A204.1 (cell line): ENCODE data around the gene CHD2.

Source experiments
- FAIRE-seq: peaks from 2 replicates; lab custom pipeline; 2012; peaks lifted over from hg19 to GRCh38; lab: Jason Lieb, UNC

CHD2 gene

DNA sequence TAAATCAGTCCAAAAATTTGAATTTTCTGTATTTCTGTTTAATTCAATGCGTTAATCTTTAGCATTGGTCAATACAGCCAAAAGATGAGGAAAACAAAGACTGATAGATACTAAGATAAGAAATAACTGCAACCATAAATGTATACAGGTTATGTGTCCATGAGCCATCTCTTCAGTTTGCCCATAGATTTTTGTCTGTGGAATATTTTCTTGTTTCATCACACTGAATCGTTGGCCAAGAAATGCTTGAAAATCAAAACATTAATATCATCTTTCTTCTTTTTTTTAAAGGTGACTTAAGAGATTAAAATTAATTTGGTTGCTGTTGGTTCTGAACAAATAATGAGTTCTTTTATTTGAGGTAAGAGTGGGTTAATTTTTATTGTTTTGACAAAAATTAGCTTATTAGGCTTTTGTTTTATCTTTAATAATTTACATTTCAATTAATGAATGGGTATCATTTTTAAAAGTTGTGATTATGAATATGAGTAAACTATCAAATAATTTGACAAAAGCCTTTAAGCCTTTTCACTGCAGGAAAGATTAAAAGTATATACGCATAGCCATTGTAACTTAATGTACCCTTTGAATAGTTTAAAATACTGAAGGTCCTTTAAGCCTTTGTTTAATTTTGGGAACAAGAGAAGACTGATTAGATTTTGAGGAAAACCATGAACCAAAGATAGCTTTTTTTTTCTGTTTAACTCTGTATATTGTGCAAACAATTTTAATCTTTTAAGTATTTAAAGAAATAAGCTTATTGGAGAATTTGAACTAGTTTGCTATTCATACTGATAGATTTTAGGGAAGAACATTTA is 14.7 kb upstream of the CHD2 start:
- FAIRE-seq = peak; percentile 95

DNA sequence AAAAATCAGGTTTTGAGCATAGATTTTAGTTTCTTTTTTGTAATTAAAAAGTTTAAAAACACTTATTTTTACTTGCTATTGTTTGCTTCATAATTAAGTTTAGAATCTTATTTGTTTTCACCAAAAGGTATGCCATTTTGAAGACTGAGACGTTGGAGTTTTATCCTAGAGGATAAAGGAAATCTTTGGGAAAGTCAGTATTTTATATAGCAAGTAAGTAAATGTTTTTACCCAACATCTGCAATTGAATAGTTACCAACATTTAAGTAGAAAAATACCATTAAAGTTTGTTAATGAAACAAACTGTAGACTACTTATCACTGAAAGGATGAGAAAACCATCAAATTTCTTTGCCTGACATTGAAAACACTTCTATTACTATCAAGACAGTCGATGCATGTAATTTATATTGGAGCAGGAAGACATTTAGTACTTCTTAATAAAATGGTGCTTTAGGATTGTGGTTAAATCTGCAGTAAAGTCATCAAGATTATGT is 14.0 kb upstream of the CHD2 start:
- no peak for FAIRE-seq

DNA sequence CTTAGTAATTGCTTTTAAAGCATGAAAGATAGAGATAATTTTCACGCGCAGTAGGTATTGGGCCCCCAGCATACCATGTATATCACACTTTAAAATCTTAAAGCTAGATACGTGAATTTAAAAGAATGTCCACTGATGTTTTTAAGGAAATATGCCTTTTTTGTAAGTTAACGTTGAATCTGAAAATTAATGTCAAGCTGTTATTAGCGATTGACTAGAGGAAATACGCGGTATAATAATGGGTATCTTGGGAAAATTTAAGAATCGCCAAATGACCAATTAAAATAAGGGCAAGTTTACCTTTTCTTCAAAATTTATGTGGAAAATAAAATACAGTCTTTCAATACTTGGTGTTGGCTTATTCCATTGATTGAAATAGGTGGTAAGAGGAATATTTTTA is 13.3 kb upstream of the CHD2 start:
- FAIRE-seq = no peak

DNA sequence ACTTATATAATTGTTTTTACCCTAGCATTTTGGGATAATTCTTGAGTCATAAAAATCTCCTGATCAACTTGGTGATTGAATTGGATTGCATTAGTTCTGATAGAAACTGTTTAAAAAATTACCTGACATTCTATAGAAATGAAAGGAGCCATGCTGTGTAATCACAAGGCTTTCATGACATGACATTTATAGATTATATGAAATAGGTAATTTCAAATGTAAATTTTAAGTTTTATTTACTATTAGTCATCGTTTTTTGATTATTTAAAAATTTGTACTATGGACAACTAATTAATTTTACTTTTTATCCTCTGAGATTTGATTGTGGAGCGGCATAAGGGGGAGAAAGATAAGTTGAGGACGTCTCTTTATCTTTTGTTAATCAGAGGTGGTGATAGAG is 12.3 kb upstream of the CHD2 start:
- FAIRE-seq = peak; percentile 81

DNA sequence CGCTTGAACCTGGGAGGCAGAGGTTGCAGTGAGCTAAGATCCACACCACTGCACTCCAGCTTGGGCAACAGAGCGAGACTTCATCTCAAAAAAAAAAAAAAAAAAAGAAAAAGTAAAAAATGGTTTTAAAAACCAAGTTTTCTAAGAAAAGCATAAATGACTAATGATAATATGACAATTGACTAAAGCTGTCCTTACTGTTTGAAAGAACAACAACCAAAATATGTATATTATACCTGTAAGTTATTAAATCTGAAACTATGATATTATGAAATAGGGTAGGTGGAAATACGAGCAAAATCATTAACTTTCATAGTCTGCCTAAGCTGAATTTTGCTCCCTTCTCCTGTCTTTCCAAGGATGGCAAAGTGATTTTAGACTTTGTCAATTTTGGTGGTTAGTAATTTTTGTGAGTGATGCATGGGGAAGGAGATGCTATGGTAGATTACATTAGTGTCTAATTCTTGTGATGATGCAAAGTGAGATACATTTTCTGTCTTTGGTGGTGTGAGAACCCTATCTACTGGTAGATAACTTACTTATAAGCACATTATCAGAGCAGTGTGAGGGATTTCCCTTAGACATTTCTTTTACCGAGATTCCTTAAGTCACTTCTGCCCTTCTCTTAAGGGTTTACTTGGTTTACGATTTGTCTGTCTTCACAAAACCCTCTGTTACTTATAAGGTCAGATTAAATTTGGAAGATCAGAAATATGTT is 10.6 kb upstream of the CHD2 start:
- no peak for FAIRE-seq

DNA sequence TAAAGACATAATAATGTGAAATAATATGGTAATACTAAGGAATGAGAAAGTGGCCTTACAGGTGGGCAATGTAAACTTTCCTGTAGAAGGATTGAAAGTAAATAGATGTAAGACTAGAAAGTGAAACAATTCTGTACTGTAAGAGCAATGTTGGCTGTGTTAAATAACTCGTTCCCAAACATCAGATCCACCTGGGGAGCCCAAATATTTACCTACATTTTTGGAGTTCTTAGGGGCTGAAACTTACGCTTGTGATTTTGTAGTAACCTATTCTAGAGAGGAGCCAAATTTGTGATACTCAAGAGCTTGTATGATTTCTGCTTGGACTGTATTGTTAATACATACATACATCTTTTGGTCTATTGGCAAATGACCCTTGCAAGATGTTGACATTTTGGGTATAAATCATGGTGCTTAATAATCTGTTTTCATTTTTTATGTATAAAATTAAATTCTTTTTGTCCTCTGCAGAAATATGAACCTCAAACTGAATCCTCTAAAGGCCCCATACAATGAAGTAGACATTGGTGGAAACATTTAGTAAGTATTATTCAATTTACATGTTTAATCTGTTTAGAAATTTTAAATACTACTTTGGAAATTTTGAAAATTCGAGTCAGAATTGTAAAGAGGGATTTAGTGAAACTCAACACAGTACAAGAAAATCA is 8.5 kb upstream of the CHD2 start:
- FAIRE-seq = no peak

DNA sequence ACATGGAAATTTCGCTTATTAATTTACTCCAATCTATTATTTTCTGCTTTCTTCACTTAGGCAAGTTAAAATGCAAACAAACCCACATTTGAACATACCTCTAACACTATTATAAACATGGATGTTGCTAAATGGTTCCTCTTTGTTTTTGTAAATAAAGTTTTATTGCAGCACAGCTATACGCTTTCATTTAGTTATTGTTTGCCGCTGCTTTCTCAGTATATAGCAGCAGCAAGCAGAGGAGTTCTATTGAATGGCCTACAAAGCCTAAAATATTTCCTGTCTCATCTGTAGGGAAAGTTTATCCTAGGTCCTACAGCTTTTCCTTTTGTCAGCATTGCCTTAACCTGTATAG is 7.9 kb upstream of the CHD2 start:
- FAIRE-seq = no peak

DNA sequence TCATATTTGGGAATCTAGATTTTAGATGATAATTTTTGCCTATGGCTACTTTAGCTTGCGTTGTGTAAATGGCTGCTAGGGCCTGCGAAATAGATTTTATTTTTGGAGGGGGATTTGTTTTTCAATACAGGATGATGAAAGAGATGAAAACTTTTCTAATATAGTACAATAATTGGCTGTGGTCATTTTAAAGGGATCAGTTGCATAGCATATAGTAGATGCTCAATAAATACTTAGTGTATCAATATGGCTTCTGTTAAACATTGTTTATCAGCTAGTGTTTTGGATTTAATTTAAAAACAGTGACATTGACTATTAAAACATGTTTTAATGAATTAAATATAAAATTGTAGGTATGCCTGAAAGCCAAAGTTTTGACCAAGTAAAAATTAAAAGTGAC is 6.9 kb upstream of the CHD2 start:
- no peak for FAIRE-seq

DNA sequence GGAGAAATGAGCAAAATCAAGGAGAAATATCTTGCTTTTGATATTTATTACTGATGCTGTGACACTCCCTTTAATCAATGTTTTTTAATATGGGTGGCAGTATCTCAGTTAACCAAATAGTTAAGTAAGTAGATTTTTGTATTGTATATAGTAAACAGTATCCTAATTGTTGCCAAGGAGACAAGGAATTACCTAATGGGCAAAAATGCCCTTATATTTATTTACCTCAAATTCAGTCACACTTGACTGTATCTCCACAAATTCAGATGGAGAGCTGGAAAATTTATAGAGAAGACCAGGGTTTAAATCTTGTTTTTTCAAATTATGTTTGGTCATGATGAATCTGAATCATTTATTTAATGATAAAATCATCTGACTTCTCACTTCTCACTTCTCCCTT is 3.6 kb upstream of the CHD2 start:
- no peak for FAIRE-seq

DNA sequence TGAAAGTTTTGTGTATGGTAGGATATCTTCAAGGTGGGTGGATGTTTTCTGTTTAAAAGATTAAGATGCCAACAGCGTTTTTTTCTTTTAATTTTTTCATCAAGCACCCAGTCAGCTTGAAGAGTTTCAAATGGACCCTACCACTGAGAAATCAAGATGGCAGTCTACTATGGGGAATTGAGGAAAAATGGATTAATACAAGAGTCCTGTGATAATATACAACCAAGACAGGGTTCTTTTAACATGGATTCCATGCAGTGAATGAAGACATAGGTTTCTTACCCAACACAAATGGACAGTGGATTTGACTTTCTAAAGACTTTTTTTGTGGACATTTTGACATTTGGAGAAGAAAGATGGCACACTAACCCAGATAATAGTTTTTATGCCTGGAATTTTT is 2.5 kb upstream of the CHD2 start:
- no peak for FAIRE-seq

DNA sequence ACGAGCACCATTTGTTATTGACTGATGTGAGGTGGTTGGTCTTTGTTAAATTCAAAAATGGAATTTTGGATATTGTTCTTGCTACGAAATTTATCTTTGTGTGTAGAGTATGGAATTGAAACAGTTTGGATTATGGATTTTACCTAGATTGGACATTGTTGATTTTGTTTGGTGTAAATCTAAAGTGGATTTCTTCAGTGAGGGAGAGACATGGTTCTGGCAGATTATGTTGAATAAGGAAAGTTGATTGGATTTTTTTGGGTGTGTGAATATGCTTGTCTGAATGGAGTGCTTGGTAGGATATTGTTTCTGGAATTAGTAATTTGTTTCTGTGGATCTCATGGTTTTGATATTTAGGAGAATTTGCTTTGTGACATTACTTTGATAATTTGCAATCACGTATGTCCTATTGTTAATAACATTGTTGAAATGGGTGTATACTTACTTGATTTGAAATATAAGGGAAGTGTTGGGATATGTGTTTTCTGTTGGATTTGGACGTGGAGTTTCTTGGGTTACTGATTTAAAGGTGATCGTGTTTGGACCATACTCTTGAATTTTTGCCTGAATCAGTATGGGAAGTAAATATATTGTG is 1.0 kb upstream of the CHD2 start:
- no peak for FAIRE-seq

DNA sequence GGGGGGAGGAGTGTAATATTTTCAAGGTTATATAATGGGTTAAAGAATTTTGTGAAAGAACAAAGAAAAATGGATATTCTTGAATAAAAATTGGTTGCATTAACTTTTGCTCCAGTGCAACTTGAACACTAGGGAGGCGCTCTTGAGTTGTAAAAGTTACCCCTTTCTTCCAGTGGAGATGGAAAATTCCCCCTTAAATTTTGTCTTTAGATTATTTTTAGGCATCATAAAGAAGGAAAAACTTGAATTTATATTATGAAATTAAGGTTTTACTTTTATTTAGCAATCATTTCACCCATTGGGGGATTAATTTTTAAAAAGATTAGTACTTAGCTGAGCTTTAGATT is 550 bp upstream of the CHD2 start:
- no peak for FAIRE-seq

DNA sequence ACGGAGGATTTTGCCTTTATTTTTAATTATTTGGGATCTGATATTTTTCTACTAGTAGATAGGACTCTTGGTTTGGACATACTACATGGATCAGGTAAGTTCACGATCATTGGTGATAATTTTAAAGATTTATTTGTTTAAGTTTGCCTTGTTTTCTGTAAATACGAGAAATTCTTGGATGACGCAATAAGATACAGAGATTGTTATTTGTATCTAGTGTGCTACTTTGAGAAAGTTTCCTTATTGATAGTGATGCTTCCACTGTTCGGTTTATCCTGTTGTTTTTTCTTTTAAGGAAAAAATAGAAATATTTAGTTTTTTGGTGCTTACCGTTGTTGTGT is 577 bp downstream of the CHD2 start:
- FAIRE-seq = no peak

DNA sequence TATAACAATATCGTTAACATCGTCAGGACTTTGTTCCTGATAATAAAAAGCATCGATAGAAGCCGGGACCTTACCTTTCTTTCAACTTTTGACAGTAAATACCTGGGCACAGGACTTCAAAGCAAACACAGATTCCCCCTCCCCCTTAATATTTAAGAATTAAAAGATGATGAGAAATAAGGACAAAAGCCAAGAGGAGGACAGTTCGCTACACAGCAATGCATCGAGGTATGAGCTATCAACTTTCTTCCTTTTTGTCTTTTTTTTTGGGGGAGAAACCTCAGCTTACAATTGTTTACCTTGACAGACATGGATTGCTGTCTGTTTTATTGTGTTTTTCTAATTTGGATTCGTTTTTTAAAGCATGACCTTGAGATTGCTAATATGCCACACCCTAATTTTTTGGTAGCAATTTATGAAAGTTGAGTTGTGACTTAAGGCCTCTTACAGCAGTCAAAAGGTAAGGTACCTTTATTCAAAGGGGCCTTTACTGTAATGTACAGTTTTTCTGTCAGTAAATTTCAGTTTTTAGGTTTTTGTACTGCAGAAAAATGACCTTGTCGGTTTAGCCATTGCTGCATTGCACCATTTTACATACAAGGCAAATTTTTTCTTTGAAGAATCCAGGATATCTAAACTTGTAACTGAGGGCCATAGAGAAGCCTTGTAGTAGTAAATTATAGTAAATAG is 1.1 kb downstream of the CHD2 start:
- FAIRE-seq = no peak

DNA sequence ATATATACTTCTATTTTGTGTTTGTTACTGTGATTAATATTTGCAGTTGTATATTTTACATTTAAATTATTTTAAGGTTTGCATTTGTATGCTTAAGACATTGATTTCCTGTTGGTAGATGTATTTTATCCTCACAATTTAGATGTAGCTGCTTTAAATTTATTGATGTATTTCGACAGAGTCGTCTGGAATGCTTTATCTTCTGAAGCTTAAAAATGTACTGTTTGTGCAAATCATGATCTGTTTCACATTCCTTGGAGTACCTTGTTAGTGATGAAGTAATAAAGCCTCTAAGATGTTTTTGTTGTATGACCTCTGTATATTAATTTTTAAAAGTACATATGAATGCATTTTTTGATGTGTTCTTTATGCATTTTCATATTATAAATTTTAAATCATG is 1.9 kb downstream of the CHD2 start:
- peak; percentile 39 for FAIRE-seq

DNA sequence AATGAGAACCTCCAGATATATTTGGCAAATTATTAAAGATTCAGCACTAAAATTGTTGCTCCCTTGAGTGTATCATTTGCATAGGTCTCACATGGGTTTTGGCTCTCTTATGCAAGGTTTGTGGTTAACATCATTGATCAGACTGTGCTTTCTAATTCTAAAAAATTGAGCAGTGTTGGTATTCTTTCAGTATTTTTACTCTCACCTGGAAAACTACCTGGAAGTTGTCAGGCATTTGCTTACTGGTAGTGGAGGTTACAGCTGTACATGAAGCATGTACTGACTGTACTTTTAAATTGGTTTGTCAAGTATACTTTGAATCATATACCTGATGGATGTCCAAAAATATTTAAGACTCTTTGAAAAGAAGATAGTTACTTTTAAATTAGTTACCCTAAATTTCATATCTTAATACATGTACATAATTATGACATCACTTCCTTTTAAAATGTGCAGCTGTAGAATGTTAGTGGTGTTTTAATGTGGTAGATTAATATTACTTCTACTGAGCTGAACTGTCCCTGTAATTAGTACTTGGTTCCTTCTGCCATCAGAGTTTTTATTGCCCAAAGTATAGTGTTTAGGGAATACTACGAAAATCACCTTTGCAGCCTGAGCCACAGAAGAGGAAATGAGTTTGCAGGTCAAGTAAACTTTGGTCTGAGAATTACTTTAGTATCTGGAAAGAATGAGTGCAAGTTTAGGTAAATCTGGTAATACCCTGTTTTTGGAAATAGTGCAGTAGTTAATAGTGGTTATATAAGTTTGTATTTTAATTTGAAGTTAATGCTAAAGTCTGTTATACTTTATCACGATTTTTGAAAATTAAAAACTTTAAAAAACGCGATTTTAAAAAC is 2.8 kb downstream of the CHD2 start:
- peak; percentile 74 for FAIRE-seq

DNA sequence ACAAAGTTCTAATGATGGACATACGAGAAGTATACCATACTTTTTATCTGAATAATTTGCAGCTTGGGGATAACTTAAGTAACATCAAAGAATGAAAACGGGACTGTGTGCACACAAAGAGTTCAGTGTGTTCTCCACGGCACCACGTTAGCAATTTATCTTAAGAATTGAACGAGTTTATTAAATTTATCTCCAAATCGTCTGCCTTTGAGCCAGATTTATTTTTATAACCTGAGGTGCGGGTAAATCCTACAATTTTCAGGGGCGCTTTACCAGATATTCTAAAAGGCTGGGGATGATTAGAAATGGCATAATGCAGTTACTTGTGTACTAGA is 3.5 kb downstream of the CHD2 start:
- FAIRE-seq = no peak

DNA sequence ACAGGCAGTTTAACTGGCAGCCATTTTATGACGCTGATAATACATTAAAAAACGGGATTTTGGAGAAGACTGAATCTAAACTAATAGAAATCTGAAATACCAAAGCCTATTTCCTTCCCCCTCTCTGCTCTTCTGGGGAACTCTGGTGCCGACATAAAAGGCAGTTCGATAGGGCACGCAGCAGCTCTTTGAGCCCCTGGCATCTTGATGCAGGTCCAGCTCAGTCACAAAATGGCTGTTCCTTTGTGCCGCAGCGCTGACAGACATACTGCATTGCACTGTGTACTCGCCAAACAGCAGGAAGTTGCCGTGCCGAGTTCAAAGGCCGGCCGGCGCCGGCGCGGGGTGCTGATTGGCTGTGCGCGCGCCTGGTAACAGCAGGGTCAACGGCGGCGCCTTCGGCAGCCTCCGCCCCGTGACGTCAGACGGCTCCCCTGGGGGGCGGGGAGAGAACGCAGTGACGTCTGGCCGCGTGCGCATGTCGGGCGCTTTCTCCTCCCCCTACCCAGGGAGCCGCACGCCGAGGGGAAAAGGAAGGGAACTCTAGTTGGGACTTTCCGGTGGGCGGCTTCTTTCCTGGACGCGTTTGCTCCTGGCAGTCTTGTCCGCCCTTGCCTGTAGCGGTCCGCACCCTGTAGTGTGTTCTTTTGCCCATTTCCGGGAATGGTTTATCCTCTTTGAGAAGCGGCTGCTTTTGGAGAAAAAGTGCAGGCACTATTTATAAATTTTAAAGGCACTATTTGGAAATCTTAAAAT is 4.0 kb downstream of the CHD2 start:
- FAIRE-seq = peak; percentile 73

DNA sequence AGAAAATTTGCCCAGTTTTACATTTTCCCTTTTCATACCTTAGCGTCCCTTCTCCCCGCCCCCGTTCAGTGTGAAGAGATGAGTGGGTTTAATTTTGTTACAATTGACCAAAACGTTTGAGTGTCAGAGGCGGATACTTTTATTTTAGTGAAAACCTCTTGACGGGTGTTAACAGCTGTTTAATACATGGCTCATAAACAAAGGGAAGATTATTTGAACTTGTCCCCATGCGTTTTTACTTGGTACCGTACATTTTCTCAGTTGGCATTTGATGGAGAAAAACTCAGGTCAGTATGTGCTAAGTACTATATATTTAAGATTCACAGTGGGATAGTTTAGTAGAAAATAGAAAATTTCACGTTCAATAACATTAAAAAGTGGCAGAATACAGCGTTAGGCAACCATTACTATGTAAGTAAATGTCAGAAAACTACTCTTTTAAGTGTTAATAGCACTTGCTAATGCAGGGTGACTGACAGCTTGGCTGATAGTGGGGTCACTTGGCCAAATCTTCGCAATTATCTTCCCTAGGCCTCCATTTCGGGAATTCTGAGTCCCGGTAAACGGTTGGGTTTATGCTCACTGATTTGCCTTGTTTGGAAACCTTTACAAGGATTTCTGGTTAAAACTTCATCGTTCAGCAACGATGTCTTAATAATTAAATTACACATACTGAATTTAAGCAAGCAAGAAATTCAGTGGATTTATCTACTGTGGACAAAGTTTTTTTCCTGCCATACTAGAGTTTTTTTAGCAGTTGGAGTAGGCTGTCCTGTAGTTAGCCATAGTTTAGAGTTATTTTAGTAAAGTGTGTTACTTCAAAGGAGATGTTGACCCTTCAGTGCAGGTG is 4.8 kb downstream of the CHD2 start:
- no peak for FAIRE-seq

DNA sequence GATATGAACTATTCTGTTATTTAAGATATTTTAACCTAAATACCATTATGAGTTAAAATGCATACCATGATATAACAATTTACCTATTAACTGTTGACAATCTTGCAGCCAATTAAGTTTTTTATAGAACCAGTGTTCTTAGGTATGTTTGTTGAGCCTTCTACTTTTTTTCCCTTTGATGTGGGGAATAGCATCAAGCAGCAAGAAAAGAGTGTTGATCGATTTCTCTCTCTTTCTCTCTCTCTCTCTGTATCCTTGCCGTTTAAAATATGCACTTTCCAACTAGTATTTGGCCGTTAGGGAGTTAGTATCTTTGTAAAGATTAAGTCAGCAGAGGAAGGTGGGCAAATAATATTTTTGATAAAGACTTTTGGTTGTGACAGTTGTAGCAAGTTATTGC is 5.9 kb downstream of the CHD2 start:
- FAIRE-seq = no peak
